Stimulated activated CD4-positive, alpha-beta T cell treated with anti-CD3 and anti-CD28 coated beads, Interleukin-12 subunit alpha, Interleukin-12 subunit beta, amount 100 ng/mL, for 4 hours (primary cell): Measurements from ENCODE around the gene HOXA3.

ENCODE experiments used
- DNase-seq: peaks from one replicate; pipeline ENCODE4 v3.0.0-alpha.2; 2020

Gene HOXA3

GRCh38 chr7:27125986-27126394 is 26.4 kb downstream of the HOXA3 start:
- no peak for DNase-seq

- DNase-seq = no peak
These were observed 27.3 kb downstream of the HOXA3 start for GRCh38 chr7:27124902-27125689.

GRCh38 chr7:27124096-27124901 is 28.1 kb downstream of the HOXA3 start:
- no peak for DNase-seq

- no peak for DNase-seq
These were observed 28.8 kb downstream of the HOXA3 start for GRCh38 chr7:27123477-27124053.

GRCh38 chr7:27123007-27123476 is 29.3 kb downstream of the HOXA3 start:
- no peak for DNase-seq

- DNase-seq = no peak
These were observed 30.1 kb downstream of the HOXA3 start for GRCh38 chr7:27122077-27122910.

GRCh38 chr7:27121684-27122076 is 30.7 kb downstream of the HOXA3 start:
- DNase-seq = no peak

GRCh38 chr7:27119412-27119911 is 32.9 kb downstream of the HOXA3 start:
- no peak for DNase-seq

- no peak for DNase-seq
These were observed 33.8 kb downstream of the HOXA3 start for GRCh38 chr7:27118580-27118979.

GRCh38 chr7:27117887-27118491 is 34.4 kb downstream of the HOXA3 start:
- DNase-seq = no peak

- no peak for DNase-seq
These were observed 35.2 kb downstream of the HOXA3 start for GRCh38 chr7:27116962-27117886.

- no peak for DNase-seq
These were observed 36.1 kb downstream of the HOXA3 start for GRCh38 chr7:27116031-27116961.

- DNase-seq = no peak
These were observed 37.0 kb downstream of the HOXA3 start for GRCh38 chr7:27115221-27116026.

GRCh38 chr7:27114881-27115220 is 37.5 kb downstream of the HOXA3 start:
- DNase-seq = no peak

- no peak for DNase-seq
These were observed 38.2 kb downstream of the HOXA3 start for GRCh38 chr7:27113991-27114769.

- DNase-seq = no peak
These were observed 39.1 kb downstream of the HOXA3 start for GRCh38 chr7:27112955-27113949.

GRCh38 chr7:27112361-27112760 is 40.0 kb downstream of the HOXA3 start:
- DNase-seq = no peak
